Heart left ventricle (tissue), 16 donors: ENCODE results near the gene ASCC1. TPM values are rescaled to one million over a fixed set of nuclear protein-coding genes. Genes with fewer than 3 reads are reported as not detected.

Source experiments
- ATAC-seq, 4 donors: fragments of 200-7000 bp; cut with Tn5 transposase; one replicate each; pipeline ENCODE4 v1.9.1; 2020 to 2022; ENCODE audit warnings: moderate library complexity in 4 of 4, mild to moderate bottlenecking in 3 of 4, moderate number of reproducible peaks in 1 of 4
- DNase-seq, 5 donors: peaks; one replicate each; pipeline ENCODE4 v3.0.0-alpha.2; 2020
- H3K27ac ChIP-seq, 12 donors: fragments of 200-600 bp; sonication (generic) in 4 of 12; one replicate each; pipeline versions ENCODE4 v1.5.0 to v1.8.0; 2016 to 2022; ENCODE audit warnings: mild to moderate bottlenecking in 2 of 12
- H3K27me3 ChIP-seq, 9 donors: fragments of 200-600 bp; sonication (generic) in 2 of 9; one replicate each; pipeline versions ENCODE4 v1.5.1 to v1.8.0; 2016 to 2022; ENCODE audit warnings: mild to moderate bottlenecking in 3 of 9
- H3K36me3 ChIP-seq, 9 donors: fragments of 200-600 bp; sonication (generic) in 2 of 9; one replicate each; pipeline versions ENCODE4 v1.5.0 to v1.8.0; 2018 to 2022; ENCODE audit warnings: mild to moderate bottlenecking in 2 of 9
- H3K4me1 ChIP-seq, 12 donors: fragments of 200-600 bp; sonication (generic) in 4 of 12; one replicate each; pipeline versions ENCODE4 v1.5.0 to v1.8.0; 2016 to 2022; ENCODE audit warnings: mild to moderate bottlenecking in 3 of 12
- H3K4me3 ChIP-seq, 12 donors: fragments of 200-600 bp; sonication (generic) in 4 of 12; one replicate each; pipeline versions ENCODE4 v1.5.0 to v1.8.0; 2017 to 2022; ENCODE audit warnings: mild to moderate bottlenecking in 9 of 12, moderate library complexity in 4 of 12
- H3K9me3 ChIP-seq, 12 donors: fragments of 200-600 bp; sonication (generic) in 4 of 12; one replicate each; pipeline versions ENCODE4 v1.5.0 to v1.8.0; 2016 to 2022; ENCODE audit warnings: mild to moderate bottlenecking in 1 of 12
- POLR2A ChIP-seq, 2 donors: fragments of 450-650 bp; IDR thresholded peaks; one replicate each; pipeline ENCODE4 v1.6.1; 2017; ENCODE audit warnings: antibody characterized with exemption in 2 of 2, mild to moderate bottlenecking in 2 of 2, moderate library complexity in 2 of 2
- WGBS, 4 donors: extraction: QIAGEN DNeasy Blood & Tissue Kit in 2 of 4; methylation state at CpG; one replicate each; pipeline versions ENCODE4 v1.1.5 to v1.1.7; 2013 to 2018; 5-methylcytosine and 5-hydroxymethylcytosine counted together
- intact Hi-C, 10 donors: fragments of 100-400 bp; cut with DNase I; formaldehyde crosslinking; loops; one replicate each; pipeline versions ENCODE4 v1.11.1 to v1.14.2; 2022
- polyA plus RNA-seq, 2 donors: library from polyadenylated mRNA; stranded (reverse); fragments of 200-250 nt; gene quantifications; one replicate each; pipeline ENCODE4 v1.2.3, GENCODE V29; 2013
- total RNA-seq, 9 donors: library from RNA; depleted of rRNA in 2 of 9; stranded (reverse); fragments of >200 nt in 2 of 9; fragmentation: NEBNext Ultra II Directional in 3 of 9; extraction: Animal tissue kit (Norgen Biotek cat#: 25700) in 3 of 9; gene quantifications; one replicate each; pipeline versions ENCODE4 v1.1.0 to v1.2.4, GENCODE V29; 2016 to 2023
- TF ChIP-seq, protein P1 (sequence below), 12 donors: fragments of 200-600 bp; sonication (generic) in 4 of 12; IDR thresholded peaks; one replicate each; pipeline versions ENCODE4 v1.5.0 to v1.8.0; 2018 to 2022; ENCODE audit warnings: antibody characterized with exemption in 12 of 12, mild to moderate bottlenecking in 5 of 12
- donor health status: ischemic (EF 13 %, LVEDD 7.1; RV severe dilation, severe dysfunction).
- donor health status: healthy with polysubstance abuse.
- donor health status: DM: no; HTN: yes; CAD: no.
- donor health status: DM: no; HTN: no; CAD: no.
- donor health status: ischemic (EF 25% LVEDD 6.9; RV normal size, moderate dysfunction).
- donor health status: ischemic (EF 25% LVEDD 5.7; RV mildly dilated, moderate dysfunction).
- donor health status: healthy.
- donor health status: DM: yes; HTN: yes; CAD: no.
- donor health status: ischemic (EF 35%, LVEDD 5.7; RV mildly dilated, moderate dysfunction).
- donor health status: nonischemic (EF 11% LVEDD 7.7; RV severe dilation, severe dysfunction).
- donor health status: DM: yes; HTN: yes; CAD: no.
- donor health status: PGD.
- donor health status: ischemic (EF 29% LVEDD 5.4; RV normal size, mild dysfunction).
- donor health status: nonischemic (EF 23%, LVEDD 6.1; RV moderate dilation, normal function).

The ASCC1 gene
- total and polyA plus RNA-seq, 11 donors: 12.0 to 49.6 (median 35.3) TPM

DNA sequence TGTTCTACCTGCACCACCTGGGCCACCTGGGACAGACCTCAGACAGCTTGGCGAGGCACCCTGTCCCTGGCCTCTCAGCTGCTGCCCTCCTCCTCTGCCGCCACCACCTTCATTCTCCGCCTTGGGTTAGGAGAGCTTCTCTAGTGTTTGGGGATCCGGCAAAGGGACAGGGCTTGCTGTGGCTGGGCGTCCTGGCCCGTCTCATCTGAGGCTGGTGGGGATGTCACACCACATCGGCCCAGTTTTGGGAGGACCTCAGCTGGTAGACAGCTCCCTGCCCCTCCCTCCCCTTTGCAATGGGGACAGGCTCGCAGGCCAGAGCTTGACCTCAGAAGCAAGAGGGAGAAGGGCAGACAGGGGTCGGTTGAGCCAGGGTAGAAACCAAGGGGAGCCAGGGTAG, 154.1 kb downstream of the ASCC1 start:
- TF ChIP-seq, protein P1, sequence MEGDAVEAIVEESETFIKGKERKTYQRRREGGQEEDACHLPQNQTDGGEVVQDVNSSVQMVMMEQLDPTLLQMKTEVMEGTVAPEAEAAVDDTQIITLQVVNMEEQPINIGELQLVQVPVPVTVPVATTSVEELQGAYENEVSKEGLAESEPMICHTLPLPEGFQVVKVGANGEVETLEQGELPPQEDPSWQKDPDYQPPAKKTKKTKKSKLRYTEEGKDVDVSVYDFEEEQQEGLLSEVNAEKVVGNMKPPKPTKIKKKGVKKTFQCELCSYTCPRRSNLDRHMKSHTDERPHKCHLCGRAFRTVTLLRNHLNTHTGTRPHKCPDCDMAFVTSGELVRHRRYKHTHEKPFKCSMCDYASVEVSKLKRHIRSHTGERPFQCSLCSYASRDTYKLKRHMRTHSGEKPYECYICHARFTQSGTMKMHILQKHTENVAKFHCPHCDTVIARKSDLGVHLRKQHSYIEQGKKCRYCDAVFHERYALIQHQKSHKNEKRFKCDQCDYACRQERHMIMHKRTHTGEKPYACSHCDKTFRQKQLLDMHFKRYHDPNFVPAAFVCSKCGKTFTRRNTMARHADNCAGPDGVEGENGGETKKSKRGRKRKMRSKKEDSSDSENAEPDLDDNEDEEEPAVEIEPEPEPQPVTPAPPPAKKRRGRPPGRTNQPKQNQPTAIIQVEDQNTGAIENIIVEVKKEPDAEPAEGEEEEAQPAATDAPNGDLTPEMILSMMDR (IDR thresholded peaks at IDR 0.05): no peak
- no peak for TF ChIP-seq POLR2A (IDR thresholded peaks at IDR 0.05)
- no peak overlapping the region for H3K4me3 ChIP-seq
- H3K27me3 ChIP-seq: no peaks in the 10 kb centered on the region
- peaks cover 0 to 20% (median 0%) of the 10 kb centered on the region in 9 donors for H3K36me3 ChIP-seq
- intact Hi-C loops: no loop called here
- 90 to 93% (median 92%) methylated on average over 9 of the region's 9 CpGs for WGBS, 4 donors
- DNase-seq (no peak), ATAC-seq (no peak)
- H3K9me3 ChIP-seq: no peaks in the 10 kb centered on the region
- no peak overlapping the region for H3K27ac ChIP-seq
- H3K4me1 ChIP-seq: peaks cover 0 to 30% (median 11%) of the 10 kb centered on the region in 12 donors

DNA sequence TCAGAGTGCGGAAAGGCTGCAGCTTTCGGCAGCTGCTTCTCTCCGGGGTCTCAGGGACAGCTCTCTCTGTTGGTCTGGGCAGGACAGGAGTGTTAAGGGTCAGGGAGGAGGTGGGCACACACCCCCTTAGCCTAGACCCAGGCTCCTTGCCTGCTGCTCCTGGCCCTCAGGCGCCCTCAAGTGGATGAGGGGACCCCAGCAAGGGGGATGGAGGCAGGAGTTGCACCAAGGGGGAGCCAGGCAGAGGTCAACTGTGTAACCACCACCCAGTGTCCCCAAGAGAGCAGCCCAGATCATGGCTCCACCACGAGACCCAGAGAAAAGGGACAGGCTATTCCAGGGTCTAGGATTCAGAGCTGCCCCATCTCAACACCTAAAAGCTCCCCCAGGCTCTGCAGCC, 154.6 kb downstream of the ASCC1 start:
- H3K4me1 ChIP-seq: peaks cover 0 to 30% (median 10%) of the 10 kb centered on the region in 12 donors
- 81 to 91% (median 88%) methylated on average over 5 of the region's 5 CpGs for WGBS, 4 donors
- H3K4me3 ChIP-seq: no peak overlapping the region
- H3K27me3 ChIP-seq: no peaks in the 10 kb centered on the region
- DNase-seq: no peak
- TF ChIP-seq POLR2A (IDR thresholded peaks at IDR 0.05): no peak
- TF ChIP-seq, protein P1 (IDR thresholded peaks at IDR 0.05): peak in 2 of 12 donors; percentile 17 to 20
- H3K9me3 ChIP-seq: no peaks in the 10 kb centered on the region
- ATAC-seq: no peak
- intact Hi-C loops: no loop called here
- H3K36me3 ChIP-seq: peaks cover 0 to 16% (median 0%) of the 10 kb centered on the region in 9 donors
- H3K27ac ChIP-seq: no peak overlapping the region

DNA sequence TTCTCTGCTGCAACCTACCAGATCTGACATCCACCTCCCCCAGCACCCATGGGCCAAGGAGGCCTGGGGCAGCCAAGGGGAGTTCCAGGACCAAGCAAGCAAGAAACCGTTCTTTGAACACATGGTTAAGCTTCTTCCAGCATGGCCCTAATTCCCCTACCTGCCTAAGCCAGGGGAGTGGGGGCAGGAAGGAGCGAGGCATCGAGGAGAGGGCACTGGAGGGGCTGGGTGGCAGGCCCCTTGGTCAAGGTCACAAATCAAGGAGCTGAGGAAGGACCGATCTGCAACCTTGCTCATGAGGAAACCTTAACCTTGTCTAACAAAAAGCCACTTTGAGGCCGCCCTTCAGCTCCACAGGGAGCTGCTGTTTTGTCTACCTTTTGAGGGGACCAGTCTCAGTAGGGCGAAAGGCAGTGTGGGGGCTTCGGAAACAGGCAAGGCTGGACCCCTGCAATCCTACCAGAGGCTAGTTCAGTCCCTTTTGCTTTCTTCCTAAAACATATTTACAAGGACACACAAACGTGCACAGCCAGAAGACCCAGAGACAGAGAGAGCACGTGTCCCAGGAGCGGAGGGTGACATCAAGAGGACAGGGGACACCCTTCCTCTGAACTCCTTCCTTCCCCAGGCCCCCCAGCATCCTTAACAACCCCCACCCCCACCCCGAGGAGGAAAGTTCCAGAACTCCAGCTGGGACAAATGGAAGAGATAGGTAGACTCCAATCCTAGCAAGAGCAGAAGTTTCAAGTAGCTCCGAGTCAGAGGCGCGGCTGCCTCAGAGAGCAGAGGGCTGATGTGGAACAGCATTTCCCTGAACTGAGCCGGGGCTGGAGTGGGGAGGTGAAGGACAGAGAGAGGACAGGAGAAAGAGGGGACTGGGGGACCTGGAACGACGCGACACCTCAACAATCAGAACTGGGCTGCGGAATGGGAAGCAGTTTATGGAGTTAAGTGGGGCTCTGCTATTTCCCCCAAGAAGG, 155.9 kb downstream of the ASCC1 start:
- Histone ChIP-seq H3K36me3 (peaks cover 0 to 4% (median 0%) of the 10 kb centered on the region in 9 donors), H3K9me3 (no peaks in the 10 kb centered on the region), H3K27ac (no peak overlapping the region), H3K4me3 (no peak overlapping the region), H3K4me1 (peaks cover 0 to 22% (median 7%) of the 10 kb centered on the region in 12 donors), H3K27me3 (no peaks in the 10 kb centered on the region)
- WGBS, 4 donors: 80 to 88% (median 83%) methylated on average over 18 to 19 of the region's 19 CpGs
- intact Hi-C loops: loop anchor here in 5 of 10 donors (5.0 to 10.0 kb wide), 4 partner anchors 47 to 267 kb away; partner anchors contain the start of genes ANAPC16 (in 3 of the 5) and ASCC1 (in 3 of the 5)
- no peak for ATAC-seq
- TF ChIP-seq, protein P1 (IDR thresholded peaks at IDR 0.05): no peak
- TF ChIP-seq POLR2A (IDR thresholded peaks at IDR 0.05): no peak
- DNase-seq: no peak
